22Rv1 (cell line): ENCODE data around the gene NAA15.
"Not testable (repeated sequence)": the region's sequence is repeated elsewhere in the genome, so short reads cannot be mapped to it uniquely, and the experiment has no call there.

ENCODE experiments used
- ZFX ChIP-seq: fragments of 450-650 bp; IDR thresholded peaks from 2 replicates; pipeline ENCODE4 v1.6.1; 2017; ENCODE audit warnings: antibody characterized with exemption, borderline replicate concordance
- TF ChIP-seq, protein P1 (sequence below): fragments of 450-650 bp; IDR thresholded peaks from 2 replicates; pipeline ENCODE4 v1.5.1; 2017; ENCODE audit warnings: mild to moderate bottlenecking

DNA sequence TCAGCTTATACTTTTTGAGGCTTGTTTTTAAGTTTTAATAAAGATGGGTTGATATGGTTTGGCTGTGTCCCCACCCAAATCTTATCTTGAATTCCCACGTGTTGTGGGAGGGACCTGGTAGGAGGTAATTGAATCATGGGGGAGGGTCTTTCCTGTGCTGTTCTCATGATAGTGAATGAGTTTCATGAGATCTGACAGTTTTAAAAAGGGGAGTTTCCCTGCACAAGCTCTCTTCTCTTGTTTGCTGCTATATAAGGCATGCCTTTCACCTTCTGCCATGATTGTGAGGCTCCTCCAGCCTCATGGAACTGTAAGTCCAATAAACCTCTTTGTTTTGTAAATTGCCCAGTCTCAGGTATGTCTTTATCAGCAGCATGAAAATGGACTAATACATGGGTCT lies 20.8 kb downstream of the NAA15 start:
- TF ChIP-seq, protein P1, sequence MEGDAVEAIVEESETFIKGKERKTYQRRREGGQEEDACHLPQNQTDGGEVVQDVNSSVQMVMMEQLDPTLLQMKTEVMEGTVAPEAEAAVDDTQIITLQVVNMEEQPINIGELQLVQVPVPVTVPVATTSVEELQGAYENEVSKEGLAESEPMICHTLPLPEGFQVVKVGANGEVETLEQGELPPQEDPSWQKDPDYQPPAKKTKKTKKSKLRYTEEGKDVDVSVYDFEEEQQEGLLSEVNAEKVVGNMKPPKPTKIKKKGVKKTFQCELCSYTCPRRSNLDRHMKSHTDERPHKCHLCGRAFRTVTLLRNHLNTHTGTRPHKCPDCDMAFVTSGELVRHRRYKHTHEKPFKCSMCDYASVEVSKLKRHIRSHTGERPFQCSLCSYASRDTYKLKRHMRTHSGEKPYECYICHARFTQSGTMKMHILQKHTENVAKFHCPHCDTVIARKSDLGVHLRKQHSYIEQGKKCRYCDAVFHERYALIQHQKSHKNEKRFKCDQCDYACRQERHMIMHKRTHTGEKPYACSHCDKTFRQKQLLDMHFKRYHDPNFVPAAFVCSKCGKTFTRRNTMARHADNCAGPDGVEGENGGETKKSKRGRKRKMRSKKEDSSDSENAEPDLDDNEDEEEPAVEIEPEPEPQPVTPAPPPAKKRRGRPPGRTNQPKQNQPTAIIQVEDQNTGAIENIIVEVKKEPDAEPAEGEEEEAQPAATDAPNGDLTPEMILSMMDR = not testable (repeated sequence)
- not testable (repeated sequence) for TF ChIP-seq ZFX
